Activated T-cell treated with anti-CD3 and anti-CD28 coated beads for 48 hours (primary cell): ENCODE data around the gene KATNBL1.

ENCODE experiments used
- DNase-seq: peaks from one replicate; pipeline ENCODE4 v3.0.0-alpha.2; 2020; ENCODE audit warnings: low read depth

KATNBL1 gene

GRCh38 chr15:34209421-34210282, at the start of gene KATNBL1:
TSS of gene KATNBL1 (minus strand) at chr15:34210096. CDS start at chr15:34163676, 46,420 bp downstream.
- DNase-seq = peak; percentile 99

GRCh38 chr15:34259566-34259965, 49.7 kb upstream of the KATNBL1 start:
- no peak for DNase-seq

DNA sequence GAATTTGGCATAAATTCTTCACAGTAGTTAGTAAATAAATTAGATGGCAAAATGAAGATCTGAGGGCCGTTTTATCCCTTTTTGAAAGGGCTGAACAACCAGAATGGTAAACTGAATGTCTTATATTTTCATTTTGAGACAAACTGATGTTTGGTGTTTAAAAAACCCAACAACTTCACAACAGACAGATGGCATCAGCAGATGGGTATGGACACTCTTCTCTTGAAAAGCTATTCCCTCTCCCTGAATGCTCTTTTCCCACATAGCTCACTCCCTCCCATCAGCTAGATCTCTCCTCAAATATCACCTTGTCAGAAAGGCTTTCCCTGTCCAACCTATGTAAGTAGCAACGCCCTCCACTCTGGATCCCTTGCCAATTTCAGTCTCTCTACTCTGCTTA, 48.3 kb upstream of the KATNBL1 start:
- no peak for DNase-seq

- no peak for DNase-seq
Observed at GRCh38 chr15:34252545-34252944, 42.6 kb upstream of the KATNBL1 start.

- DNase-seq = no peak
Observed at GRCh38 chr15:34248190-34248589, 38.3 kb upstream of the KATNBL1 start.

DNA sequence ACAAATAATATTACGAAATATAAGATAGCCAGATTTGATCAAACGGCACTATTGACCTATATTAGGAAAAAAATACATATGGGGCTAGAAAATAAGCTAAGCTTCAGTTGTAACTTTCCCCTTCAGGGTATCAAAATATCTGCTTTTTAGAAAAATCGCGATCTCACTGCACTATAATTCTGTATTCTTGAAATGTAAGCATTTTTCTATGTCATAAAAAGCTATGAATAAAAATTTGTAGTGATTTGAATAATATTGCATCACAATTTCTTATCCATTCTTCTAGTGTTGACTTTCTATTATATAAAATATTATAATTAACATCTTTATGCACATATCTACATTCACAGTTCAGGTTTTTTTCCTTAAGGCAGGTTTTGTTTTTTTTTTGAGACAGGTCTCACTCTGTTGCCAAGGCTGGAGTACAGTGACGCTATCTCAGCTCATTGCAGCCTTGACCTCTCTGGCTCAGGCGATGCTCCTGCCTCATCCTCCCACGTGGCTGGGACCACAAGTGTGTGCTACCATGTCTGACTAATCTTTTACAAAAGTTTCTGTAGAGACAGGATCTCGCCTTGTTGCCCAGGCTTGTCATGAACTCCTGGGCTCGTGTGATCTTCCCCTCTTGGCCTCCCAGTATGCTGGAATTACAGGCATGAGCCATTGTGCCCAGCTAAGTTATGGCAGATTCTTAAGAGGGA, 36.5 kb upstream of the KATNBL1 start:
- DNase-seq = no peak

GRCh38 chr15:34243226-34243625, 33.3 kb upstream of the KATNBL1 start:
- DNase-seq = no peak

- no peak for DNase-seq
Observed at GRCh38 chr15:34242331-34242710, 32.4 kb upstream of the KATNBL1 start.

DNA sequence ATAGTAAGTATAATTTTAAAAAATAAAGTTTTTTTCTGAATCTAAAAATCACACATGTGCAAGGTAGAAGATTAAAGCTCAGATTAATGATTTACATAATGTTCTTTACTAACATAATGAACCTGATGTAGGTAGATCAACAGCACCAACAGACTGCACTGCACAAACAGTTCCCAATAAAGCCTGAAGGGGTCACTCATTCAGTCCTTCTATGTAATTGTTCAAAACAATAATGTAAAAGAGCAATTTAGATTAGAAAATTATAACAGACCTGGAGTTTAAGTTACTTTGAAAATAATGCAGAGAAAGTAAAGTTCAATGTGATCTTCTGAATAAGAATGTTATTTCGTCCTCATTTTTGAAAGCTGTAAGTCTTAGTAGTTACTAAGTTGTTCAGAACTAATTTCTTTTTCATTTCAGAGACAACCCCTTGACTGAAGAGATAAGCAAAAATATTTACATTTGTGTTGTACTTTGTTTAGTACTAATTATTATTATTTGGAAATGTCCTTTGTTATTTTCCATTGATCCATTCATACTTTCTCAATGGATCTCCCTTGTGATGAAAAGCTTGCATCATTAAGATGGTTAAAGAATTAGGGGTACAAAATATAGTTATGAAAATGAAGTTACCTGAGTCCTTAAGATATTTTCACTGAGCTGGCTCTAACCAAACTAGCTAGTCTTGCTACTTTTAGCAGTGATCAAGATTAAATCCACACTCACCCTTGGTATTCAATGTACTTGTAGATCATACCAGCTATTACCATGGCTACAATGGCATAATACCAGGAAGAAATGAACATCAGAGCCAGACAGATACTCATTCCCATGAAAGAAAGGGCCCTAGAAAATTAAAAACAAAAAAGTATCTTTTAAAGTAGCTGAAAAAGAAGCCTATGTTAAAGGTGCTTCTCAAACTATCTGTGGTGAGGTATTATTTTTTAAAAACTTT, 31.8 kb upstream of the KATNBL1 start:
- DNase-seq = no peak

DNA sequence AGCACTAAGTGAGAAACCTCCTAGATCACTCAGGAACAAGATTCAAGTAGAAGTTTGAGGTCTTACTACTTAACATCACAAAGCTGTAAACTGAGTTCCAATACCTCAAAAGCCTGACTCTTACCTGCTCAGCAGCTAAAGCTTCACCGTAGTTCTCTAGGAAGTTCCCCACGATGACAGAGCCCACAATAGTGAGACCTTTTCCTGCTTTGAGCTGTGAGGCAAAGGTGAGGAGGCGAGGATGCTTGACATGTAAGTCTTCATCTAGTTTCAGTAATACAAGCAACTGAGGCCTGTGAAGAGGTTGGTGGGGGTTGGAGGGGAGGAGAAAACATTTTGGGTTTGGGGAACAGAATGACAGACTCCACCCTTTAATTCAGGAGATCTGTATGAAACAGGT, 30.6 kb upstream of the KATNBL1 start:
- DNase-seq = peak; percentile 6

- DNase-seq = peak; percentile 20
Observed at GRCh38 chr15:34239151-34239808, 29.4 kb upstream of the KATNBL1 start.

DNA sequence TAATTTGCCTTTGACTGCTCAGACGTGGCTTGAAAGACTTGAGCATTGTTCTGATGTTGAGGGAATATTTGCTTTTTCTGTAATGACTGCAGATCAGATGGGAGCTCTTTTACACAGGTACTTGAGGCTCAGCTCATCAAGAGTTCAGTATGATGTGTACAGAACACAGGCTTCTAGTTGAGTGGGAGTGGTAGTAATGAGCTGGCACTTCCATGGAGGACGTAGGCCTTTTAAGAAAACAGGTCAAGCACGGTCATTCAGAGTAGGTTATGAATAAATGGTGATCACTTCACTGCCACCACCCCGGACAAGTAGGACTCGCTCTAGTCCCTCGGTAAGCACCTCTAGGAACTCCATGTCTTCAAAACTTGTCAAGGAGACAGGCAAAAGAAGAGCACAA, 23.7 kb upstream of the KATNBL1 start:
- DNase-seq = no peak

DNA sequence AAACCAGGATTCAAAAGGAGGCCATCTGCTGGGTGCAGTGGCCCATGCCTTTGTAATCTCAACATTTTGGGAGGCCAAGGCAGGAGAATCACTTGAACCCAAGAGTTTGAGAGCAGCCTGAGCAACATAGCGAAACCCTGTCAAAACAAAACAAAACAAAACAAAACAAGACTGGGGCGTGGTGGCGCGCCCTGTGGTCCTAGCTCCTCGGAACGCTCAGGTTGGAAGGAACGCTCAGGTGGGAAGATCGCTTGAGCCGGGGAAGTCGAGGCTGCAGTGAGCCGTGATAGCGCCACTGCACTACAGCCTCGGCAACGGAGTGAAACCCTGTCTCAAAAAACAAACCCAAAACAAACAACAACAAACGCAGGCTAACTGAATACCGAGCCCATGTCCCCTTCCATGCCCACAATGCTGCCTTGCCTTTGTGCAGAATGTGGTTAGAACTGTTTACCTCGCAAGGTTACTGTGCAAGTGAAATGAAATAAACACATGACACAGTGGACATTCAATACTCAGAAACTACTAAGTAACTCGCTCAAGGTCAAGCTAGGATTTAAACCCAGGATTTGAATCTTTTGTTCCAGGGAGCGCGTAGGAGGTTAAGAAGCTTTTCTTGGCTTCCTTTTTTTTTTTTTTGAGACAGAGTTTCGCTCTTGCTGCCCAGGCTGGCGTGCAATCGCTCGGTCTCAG, 14.2 kb upstream of the KATNBL1 start:
- no peak for DNase-seq

DNA sequence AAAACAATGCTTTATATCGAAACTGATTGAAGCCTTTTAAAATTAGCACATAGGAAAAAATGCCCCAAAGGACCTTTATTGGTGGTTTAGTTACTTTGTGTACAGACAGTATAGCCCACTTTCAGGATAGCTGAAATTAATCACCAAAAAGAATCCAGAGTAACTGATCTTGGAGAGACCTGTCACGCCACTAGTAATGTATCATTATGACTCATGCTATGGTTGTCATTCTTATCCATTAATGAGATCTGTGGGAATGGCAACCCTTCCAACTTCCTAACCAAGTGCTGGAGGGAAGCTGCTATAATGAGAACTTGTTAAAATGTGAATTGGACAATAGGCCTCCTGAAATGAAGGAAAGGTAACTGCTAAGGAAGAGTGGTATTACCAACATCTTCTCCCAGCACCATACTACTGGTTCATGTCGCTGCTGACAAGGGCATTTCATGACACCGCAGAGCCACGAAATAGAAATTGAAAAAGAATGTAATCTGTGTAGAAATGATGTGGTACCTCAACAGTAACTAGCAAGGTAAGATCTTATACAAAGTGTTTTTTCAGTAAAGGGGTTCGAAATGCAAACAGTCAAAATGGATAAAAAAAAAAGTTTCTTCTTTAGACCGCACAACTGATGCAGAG, 7.8 kb upstream of the KATNBL1 start:
- no peak for DNase-seq

- DNase-seq = no peak
Observed at GRCh38 chr15:34216527-34217270, 6.8 kb upstream of the KATNBL1 start.

GRCh38 chr15:34214135-34214534, 4.2 kb upstream of the KATNBL1 start:
- no peak for DNase-seq

- DNase-seq = no peak
Observed at GRCh38 chr15:34213690-34214089, 3.8 kb upstream of the KATNBL1 start.

- DNase-seq = no peak
Observed at GRCh38 chr15:34206011-34206410, 3.9 kb downstream of the KATNBL1 start.

GRCh38 chr15:34203936-34204335, 6.0 kb downstream of the KATNBL1 start:
- no peak for DNase-seq

- DNase-seq = no peak
Observed at GRCh38 chr15:34203305-34203704, 6.6 kb downstream of the KATNBL1 start.
